ENCODE data around the gene C9orf50. TPM values are rescaled to one million over a fixed set of nuclear protein-coding genes. Genes with fewer than 3 reads are reported as not detected.

C9orf50 gene
- total RNA-seq, 1 donor: not detected

DNA sequence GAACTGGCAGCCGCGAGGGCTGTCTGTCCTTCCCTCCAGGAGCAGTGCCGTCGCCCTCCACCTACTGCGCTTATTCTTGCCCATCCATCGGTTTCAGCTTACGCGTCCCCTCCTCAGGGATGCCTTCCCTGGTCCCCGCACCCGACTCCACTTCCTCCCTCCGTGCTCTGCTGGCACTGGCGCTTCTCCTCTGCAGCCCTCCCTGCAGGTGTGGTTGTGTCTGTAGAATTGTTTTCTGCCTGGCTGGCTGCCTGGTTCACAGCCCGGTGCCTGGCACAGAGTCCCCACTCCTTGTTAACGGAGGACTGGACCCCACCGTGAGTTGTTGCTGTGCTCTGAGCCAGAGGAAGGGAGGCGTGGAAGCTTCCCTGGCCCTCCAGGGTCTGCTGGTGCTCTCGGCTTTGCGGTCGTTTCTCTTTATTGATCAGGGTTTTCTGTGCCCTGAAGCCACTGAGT lies 10.8 kb upstream of the C9orf50 start:
- no peak for DNase-seq (ENCODE audit: low read depth)
- TF ChIP-seq, protein P1, sequence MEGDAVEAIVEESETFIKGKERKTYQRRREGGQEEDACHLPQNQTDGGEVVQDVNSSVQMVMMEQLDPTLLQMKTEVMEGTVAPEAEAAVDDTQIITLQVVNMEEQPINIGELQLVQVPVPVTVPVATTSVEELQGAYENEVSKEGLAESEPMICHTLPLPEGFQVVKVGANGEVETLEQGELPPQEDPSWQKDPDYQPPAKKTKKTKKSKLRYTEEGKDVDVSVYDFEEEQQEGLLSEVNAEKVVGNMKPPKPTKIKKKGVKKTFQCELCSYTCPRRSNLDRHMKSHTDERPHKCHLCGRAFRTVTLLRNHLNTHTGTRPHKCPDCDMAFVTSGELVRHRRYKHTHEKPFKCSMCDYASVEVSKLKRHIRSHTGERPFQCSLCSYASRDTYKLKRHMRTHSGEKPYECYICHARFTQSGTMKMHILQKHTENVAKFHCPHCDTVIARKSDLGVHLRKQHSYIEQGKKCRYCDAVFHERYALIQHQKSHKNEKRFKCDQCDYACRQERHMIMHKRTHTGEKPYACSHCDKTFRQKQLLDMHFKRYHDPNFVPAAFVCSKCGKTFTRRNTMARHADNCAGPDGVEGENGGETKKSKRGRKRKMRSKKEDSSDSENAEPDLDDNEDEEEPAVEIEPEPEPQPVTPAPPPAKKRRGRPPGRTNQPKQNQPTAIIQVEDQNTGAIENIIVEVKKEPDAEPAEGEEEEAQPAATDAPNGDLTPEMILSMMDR (IDR thresholded peaks at IDR 0.05; ENCODE audit: insufficient read depth, low read length): no peak
- H3K4me3 ChIP-seq (ENCODE audit: low read depth, low read length): no peak overlapping the region

- H3K4me3 ChIP-seq (ENCODE audit: low read depth, low read length): no peak overlapping the region
- TF ChIP-seq, protein P1 (IDR thresholded peaks at IDR 0.05; ENCODE audit: insufficient read depth, low read length): no peak
- no peak for DNase-seq (ENCODE audit: low read depth)
These were observed 10.2 kb upstream of the C9orf50 start for GRCh38 chr9:129630967-129631673.

- TF ChIP-seq, protein P1 (IDR thresholded peaks at IDR 0.05; ENCODE audit: insufficient read depth, low read length): no peak
- no peak for DNase-seq (ENCODE audit: low read depth)
- H3K4me3 ChIP-seq (ENCODE audit: low read depth, low read length): no peak overlapping the region
These were observed 8.4 kb upstream of the C9orf50 start for GRCh38 chr9:129629251-129629820.

- peak overlapping the region; percentile 35 for H3K4me3 ChIP-seq (ENCODE audit: low read depth, low read length)
- TF ChIP-seq, protein P1 (IDR thresholded peaks at IDR 0.05; ENCODE audit: insufficient read depth, low read length): no peak
- DNase-seq (ENCODE audit: low read depth): no peak
These were observed 7.8 kb upstream of the C9orf50 start for GRCh38 chr9:129628709-129629108.

GRCh38 chr9:129627556-129628440 lies 6.9 kb upstream of the C9orf50 start:
- H3K4me3 ChIP-seq (ENCODE audit: low read depth, low read length): peak overlapping the region; percentile 89
- TF ChIP-seq, protein P1 (IDR thresholded peaks at IDR 0.05; ENCODE audit: insufficient read depth, low read length): no peak
- no peak for DNase-seq (ENCODE audit: low read depth)

DNA sequence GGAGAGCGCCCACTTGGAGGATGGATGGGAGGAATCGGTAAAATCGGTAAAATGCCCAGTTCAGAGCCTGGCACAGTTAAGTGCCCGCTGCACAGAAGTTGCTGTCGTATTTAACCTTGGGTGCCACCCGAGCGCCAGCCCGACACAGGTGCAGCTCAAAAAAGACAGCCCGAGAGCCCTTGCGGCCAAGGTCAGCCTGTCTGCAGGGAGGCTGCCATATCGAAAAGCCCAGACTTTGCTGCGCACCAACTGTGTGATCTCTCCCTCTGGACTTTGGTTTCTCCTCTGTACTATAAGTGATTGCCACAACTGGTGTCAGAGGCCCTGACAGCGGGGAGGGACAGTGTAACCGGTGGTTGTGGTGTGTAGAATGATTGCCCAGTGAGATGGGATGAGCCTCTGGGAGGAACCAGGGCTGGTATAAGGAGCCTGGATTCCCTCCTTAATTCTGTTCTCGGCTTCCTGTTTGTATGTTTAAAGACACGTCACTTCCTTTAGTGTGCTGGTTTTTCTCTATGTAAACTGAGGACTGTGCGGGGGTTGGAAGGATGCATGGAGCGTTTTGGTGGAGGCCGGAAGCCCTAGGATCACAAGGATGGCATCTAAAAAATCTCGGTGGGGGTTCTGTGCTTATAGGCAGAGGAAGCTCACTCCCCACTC lies 5.9 kb upstream of the C9orf50 start:
- TF ChIP-seq, protein P1 (IDR thresholded peaks at IDR 0.05; ENCODE audit: insufficient read depth, low read length): no peak
- peak overlapping the region; percentile 89 for H3K4me3 ChIP-seq (ENCODE audit: low read depth, low read length)
- peak; percentile 71 for DNase-seq (ENCODE audit: low read depth)

Data from fibroblast of the aortic adventitia (primary cell).